HTERT RPE-1 (cell line): ENCODE results near the gene GPR45.
"Not testable (repeated sequence)": the region's sequence is repeated elsewhere in the genome, so short reads cannot be mapped to it uniquely, and the experiment has no call there.

ENCODE experiments used
- in situ Hi-C: fragments of 300-500 bp; cut with MboI; formaldehyde crosslinking; loops from 4 replicates; pipeline ENCODE4 v1.14.3; 2020; ENCODE audit warnings: low sequenced_read_pairs

GPR45 gene

GRCh38 chr2:105241443-105241842, at the start of gene GPR45:
TSS of gene GPR45 (plus strand) at chr2:105241743. CDS start at chr2:105241859, 116 bp downstream.
- in situ Hi-C loops, result no loop called here

DNA sequence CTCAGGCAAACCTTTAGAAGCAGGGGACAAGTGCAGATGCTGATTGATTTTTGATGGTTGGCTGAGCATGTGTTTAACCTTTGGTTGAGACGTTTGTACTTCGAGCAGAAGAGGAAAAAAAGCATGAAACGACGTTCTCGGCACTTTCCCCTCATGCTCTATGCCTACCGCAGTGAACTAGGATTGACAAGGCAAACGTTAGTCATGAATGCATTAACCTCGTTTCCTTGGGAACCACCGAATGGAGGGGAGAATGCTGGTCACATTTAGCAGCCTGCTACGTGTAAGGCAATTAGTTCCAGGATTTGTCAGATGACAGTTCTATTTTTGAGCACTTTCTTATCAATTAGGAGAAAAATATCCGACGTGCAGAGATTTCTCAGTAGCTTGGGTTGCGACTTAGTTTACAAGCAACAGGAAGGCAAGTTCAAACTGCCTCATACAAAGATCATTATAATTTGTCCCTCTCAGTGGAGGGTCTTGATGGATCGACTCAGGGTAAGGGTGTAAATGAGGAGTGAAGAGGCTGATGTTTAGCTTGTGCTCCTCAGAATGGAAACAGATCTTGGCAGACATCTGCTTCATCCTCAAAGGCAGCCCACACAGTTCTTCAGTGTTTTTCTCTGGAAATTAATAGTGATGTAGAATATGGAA, 47.4 kb upstream of the GPR45 start:
- in situ Hi-C loops, result no loop called here

DNA sequence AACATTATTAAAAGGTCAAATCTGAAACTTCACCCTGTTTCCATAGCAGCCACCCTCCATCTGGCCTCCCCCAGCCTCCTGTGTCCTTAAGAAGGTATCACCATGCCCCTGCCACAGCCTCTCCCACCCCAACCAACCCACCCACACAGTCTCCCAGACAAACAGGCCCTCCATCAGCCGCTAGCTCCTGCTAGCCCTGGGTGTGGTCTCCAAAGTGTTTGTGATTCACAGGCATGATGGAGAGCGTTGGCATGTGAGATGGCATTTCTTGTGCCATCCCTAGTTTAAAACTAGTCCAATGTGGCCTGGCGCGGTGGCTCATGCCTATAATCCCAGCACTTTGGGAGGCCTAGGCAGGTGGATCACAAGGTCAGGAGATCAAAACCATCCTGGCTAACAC, 44.9 kb upstream of the GPR45 start:
- in situ Hi-C loops, result no loop called here

DNA sequence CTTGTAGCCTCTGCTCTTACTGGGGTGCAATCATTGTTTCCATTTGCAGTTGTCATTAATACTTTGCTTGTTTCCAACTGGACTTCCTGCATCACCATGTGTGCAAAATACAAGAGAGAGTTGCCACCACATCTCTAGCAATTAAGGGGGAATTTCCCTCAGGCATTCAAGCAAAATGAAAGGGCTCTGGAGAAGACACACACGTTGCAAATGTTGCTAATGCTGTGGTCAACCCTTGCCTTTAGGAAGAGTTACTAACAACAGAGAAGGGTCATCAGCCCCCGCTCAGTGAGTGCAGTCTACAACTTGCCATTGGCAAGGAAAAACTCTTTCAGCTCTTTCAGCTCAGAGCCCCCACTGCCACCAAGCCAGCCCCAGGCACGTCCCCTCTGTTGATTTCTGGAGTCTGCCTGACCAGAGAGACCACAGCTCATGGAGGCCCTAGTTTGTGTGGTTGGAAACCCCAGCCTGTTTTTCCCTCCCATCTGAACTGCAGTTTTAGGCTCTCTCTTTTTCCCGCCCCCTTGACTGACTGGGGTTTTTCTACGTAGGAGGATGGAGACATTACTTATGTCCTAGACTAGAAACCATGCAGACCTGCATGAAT, 25.9 kb upstream of the GPR45 start:
- in situ Hi-C loops, result no loop called here

DNA sequence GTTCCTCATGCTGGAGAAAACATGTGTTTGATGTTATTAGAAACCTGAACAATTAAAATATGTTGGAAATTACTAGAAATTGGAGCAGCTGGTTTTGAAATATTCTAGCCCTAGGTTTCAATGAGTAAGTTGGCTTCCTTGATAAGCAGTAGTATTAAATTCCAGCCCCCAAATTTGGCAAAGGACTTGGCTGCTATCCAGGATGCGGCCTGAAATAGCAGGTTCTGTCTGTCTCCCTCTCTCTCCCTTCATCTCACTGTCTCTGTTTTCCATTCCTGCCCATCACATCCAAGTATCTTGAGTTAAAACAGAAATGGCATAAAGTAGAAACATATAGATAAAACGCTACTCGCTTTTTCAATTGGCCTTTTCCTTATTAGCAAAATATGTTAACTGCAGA, 20.9 kb upstream of the GPR45 start:
- in situ Hi-C loops, result no loop called here

GRCh38 chr2:105224444-105224843, 17.1 kb upstream of the GPR45 start:
- in situ Hi-C loops, result no loop called here

DNA sequence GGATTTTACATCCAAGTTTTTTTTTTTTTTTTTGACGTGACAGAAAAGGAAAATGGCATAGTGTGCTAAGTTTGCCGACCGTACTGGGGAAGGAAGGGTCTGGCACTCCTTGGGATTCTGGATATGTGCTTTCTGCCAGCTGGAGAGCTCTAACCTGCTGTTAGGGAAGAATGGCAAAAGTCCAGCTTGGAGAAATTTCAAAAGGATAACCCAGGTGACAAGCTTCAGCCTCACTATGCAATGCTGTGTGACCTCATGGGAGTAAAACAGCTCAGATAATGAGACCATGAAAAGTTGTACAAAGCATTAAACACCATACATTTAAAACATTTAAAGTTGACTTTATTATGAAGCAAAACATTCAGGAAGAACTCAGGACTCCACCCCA, 10.3 kb upstream of the GPR45 start:
- in situ Hi-C loops, result no loop called here

DNA sequence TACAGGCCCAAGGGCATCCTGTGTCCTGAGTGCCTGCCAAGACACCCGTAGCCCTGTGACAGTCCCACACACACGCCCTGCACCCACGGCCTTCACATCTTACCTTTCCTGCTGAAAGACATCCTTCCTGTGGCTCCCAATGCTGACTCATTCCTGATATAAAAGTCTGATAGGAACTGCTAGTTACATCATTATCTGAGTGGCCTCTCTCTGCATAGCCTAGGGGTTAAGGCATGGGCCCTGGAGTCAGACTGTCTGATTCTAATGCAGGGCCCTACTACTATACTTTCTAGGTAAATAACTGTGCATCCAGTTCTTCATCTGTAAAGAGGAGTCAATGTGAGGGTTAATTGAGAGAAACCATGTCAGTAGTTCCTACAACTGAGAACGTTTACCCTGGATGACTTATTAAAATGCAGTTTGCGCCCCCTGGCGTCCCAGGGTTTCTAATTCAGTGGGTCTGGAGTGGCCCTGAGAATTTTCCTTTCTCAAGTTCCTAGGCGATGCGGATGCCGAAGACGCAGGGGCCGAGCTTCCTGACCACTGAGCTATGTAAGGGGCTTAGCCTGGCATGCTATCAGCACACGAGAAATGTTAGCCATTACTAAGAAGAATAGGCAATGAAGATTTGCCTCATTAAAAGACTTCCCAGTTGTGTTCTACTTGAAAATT, 6.0 kb upstream of the GPR45 start:
- in situ Hi-C loops, result no loop called here

- in situ Hi-C loops, result no loop called here
These were observed 5.5 kb upstream of the GPR45 start for GRCh38 chr2:105236060-105236424.

GRCh38 chr2:105237045-105237765, 4.3 kb upstream of the GPR45 start:
- in situ Hi-C loops, result no loop called here

- in situ Hi-C loops, result no loop called here
These were observed 2.8 kb upstream of the GPR45 start for GRCh38 chr2:105238664-105239240.

DNA sequence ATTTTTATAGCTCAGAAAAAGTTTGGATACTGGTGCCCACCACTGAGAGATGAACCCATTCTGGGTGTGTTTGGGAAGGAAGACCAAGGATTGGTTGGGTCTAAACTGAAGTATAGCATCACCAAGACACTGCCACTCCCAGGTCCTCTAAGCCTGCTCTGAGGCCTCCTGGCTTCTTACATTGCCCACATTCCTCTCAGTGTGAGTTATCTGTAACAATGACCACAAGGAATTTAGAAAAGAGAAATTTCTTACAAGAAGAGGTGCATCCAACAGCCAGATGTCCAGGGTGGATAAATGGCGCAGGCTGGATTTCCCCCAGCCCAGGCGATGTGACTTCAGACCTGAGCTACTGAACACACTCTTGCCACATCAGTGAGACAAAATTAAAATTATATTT, 1.6 kb upstream of the GPR45 start:
- in situ Hi-C loops, result no loop called here

GRCh38 chr2:105242286-105242993, 897 bp downstream of the GPR45 start:
- in situ Hi-C loops, result no loop called here

DNA sequence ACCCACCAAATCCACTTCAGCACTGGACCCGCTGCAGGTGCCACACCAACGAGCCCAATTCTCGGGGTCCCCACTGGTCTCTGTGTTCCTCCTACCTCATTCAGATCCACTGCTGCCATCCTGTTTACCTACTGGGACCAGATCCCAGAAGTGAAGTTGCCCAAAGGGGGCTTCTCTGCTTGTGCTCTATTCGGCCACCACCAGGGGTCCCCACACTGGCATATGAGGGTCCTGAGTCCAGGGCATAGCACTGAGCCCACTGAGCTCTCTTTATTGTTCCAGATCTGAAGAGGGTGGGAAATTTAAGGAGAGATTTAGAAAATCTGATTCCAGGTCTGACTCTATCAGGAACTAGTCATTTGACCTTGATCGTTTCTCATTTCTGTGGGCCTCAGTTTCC, 2.4 kb downstream of the GPR45 start:
- in situ Hi-C loops, result no loop called here

GRCh38 chr2:105244451-105244850, 2.9 kb downstream of the GPR45 start:
- in situ Hi-C loops, result no loop called here

DNA sequence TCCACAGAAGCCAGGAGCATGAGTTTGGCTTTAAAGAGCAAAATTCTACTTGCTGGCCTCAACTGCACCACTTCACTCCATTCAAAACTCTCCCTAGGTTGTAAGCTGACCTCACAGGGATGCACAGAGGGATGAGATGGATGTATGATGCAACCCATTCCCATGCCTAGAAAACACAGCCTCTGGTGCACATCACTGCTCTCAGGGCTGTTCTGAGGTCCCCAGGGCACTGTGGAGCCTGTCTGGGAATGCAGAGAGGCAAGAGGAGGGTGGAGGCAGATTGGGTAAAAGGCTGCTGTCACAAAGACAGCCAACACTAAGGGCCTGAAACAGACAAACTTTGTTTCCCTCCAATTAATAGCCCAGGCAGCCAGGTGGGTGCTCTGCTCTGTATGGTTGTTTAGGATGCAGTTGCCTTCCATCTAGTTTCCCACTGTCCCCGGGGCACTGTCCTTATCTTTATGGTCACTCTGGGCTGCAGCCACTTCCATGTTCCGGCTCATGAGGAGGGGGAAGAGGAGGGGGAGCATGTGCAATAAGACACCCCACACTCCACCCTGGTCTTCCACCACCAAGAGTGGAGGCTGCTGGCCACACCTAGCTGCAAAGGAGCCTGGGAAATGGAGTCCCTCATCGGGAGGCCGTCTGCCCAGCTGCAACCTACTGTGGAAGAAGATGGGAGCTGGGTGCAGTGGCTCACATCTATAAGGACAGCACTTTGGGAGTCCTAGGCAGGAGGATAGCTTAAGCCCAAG, 7.0 kb downstream of the GPR45 start:
- in situ Hi-C loops, result no loop called here

GRCh38 chr2:105249181-105249580, 7.6 kb downstream of the GPR45 start:
- in situ Hi-C loops, result no loop called here

- in situ Hi-C loops, result no loop called here
These were observed 8.3 kb downstream of the GPR45 start for GRCh38 chr2:105249891-105250290.

DNA sequence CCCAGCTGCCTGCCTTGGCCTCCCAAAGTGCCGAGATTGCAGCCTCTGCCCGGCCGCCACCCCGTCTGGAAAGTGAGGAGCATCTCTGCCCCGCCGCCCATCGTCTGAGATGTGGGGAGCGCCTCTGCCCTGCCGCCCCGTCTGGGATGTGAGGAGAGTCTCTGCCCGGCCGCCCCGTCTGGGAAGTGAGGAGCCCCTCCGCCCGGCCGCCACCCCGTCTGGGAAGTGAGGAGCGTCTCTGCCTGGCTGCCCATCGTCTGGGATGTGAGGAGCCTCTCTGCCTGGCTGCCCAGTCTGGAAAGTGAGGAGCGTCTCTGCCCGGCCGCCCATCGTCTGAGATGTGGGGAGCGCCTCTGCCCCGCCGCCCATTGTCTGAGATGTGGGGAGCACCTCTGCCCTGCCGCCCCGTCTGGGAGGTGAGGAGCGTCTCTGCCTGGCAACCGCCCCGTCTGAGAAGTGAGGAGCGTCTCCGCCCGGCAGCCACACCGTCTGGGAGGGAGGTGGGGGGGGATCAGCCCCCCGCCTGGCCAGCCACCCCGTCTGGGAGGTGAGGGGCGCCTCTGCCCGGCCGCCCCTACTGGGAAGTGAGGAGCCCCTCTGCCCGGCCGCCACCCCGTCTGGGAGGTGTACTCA, 9.6 kb downstream of the GPR45 start:
- in situ Hi-C loops, result not testable (repeated sequence)

DNA sequence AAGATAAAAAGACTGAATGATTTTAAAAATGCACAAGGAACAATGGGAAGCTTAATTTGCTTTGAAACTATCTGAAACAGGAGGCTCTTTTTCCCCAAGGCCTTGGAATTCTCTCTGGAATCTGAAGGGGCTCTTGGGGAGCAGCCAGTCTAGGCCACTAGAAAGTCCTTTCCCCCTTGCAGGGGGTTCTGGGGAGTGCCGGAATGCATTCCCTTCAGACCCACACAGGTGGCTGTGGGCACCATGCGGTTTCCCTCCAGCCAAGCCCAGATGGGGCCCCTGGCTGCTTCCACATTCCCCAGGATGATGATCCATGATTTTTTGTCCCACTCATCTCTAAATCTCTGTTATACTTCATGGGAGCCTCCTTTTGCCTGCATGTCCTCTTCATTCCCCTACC, 10.7 kb downstream of the GPR45 start:
- in situ Hi-C loops, result no loop called here
